ENCODE data around the gene RNF130.

- TF ChIP-seq, protein P1, sequence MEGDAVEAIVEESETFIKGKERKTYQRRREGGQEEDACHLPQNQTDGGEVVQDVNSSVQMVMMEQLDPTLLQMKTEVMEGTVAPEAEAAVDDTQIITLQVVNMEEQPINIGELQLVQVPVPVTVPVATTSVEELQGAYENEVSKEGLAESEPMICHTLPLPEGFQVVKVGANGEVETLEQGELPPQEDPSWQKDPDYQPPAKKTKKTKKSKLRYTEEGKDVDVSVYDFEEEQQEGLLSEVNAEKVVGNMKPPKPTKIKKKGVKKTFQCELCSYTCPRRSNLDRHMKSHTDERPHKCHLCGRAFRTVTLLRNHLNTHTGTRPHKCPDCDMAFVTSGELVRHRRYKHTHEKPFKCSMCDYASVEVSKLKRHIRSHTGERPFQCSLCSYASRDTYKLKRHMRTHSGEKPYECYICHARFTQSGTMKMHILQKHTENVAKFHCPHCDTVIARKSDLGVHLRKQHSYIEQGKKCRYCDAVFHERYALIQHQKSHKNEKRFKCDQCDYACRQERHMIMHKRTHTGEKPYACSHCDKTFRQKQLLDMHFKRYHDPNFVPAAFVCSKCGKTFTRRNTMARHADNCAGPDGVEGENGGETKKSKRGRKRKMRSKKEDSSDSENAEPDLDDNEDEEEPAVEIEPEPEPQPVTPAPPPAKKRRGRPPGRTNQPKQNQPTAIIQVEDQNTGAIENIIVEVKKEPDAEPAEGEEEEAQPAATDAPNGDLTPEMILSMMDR (tag by site-specific recombination; IDR thresholded peaks at IDR 0.05) = no peak
- TF ChIP-seq SCRT1 (tag by site-specific recombination; IDR thresholded peaks at IDR 0.05; ENCODE audit: borderline replicate concordance) (no peak), ZNF121 (tag by site-specific recombination; IDR thresholded peaks at IDR 0.05) (no peak), ZNF138 (tag by site-specific recombination; IDR thresholded peaks at IDR 0.05; ENCODE audit: borderline replicate concordance) (no peak), TRIM28 (IDR thresholded peaks at IDR 0.05; ENCODE audit: borderline replicate concordance, low read length) (no peak), BCL11A (tag by site-specific recombination; IDR thresholded peaks at IDR 0.05; ENCODE audit: low read depth) (no peak), ZNF2 (tag by site-specific recombination; IDR thresholded peaks at IDR 0.05) (no peak), ZFP3 (tag by site-specific recombination; IDR thresholded peaks at IDR 0.05; ENCODE audit: low read depth) (no peak), MZF1 (tag by site-specific recombination; IDR thresholded peaks at IDR 0.05; ENCODE audit: borderline replicate concordance) (no peak), ZNF274 (IDR thresholded peaks at IDR 0.05; ENCODE audit: low read length) (no peak), ZNF274 (tag by site-specific recombination; IDR thresholded peaks at IDR 0.05; ENCODE audit: borderline replicate concordance) (no peak), ZBTB21 (tag by site-specific recombination; IDR thresholded peaks at IDR 0.05) (no peak)
Observed at GRCh38 chr5:180068519-180069090, 3.0 kb downstream of the RNF130 start.

All from HEK293 (cell line).